Heart left ventricle (tissue), 13 donors: Measurements from ENCODE around the gene AVL9.

Experiments used
- POLR2A ChIP-seq, 2 donors: fragments of 450-650 bp; IDR thresholded peaks; one replicate each; pipeline ENCODE4 v1.6.1; 2017; ENCODE audit warnings: antibody characterized with exemption in 2 of 2, mild to moderate bottlenecking in 2 of 2, moderate library complexity in 2 of 2
- TF ChIP-seq, protein P1 (sequence below), 12 donors: fragments of 200-600 bp; sonication (generic) in 4 of 12; IDR thresholded peaks; one replicate each; pipeline versions ENCODE4 v1.5.0 to v1.8.0; 2018 to 2022; ENCODE audit warnings: antibody characterized with exemption in 12 of 12, mild to moderate bottlenecking in 5 of 12
- donor health status: ischemic (EF 13 %, LVEDD 7.1; RV severe dilation, severe dysfunction).
- donor health status: DM: no; HTN: yes; CAD: no.
- donor health status: DM: no; HTN: no; CAD: no.
- donor health status: ischemic (EF 25% LVEDD 6.9; RV normal size, moderate dysfunction).
- donor health status: ischemic (EF 25% LVEDD 5.7; RV mildly dilated, moderate dysfunction).
- donor health status: ischemic (EF 35%, LVEDD 5.7; RV mildly dilated, moderate dysfunction).
- donor health status: nonischemic (EF 11% LVEDD 7.7; RV severe dilation, severe dysfunction).
- donor health status: DM: yes; HTN: yes; CAD: no.
- donor health status: PGD.
- donor health status: ischemic (EF 29% LVEDD 5.4; RV normal size, mild dysfunction).
- donor health status: nonischemic (EF 23%, LVEDD 6.1; RV moderate dilation, normal function).

DNA sequence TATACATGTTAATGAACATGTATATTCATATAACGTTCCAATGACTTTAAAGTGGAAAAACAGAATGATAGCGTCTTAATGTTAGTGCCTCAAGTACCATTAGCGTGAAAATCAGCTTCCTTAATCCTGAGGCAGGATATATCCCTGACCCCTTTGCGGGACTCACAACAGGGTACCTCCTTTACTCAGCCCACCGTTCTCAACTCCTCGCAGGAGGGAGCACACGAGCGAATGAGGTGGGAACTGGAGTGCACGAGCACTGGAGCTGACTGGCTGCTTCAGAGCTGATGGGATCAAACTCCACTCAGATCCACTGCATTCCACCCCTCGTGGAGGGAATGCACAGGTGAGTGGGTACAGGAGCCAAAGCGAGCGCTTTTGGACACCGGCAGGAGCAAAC lies 36.1 kb downstream of the AVL9 start:
- TF ChIP-seq, protein P1, sequence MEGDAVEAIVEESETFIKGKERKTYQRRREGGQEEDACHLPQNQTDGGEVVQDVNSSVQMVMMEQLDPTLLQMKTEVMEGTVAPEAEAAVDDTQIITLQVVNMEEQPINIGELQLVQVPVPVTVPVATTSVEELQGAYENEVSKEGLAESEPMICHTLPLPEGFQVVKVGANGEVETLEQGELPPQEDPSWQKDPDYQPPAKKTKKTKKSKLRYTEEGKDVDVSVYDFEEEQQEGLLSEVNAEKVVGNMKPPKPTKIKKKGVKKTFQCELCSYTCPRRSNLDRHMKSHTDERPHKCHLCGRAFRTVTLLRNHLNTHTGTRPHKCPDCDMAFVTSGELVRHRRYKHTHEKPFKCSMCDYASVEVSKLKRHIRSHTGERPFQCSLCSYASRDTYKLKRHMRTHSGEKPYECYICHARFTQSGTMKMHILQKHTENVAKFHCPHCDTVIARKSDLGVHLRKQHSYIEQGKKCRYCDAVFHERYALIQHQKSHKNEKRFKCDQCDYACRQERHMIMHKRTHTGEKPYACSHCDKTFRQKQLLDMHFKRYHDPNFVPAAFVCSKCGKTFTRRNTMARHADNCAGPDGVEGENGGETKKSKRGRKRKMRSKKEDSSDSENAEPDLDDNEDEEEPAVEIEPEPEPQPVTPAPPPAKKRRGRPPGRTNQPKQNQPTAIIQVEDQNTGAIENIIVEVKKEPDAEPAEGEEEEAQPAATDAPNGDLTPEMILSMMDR (IDR thresholded peaks at IDR 0.05) = no peak
- TF ChIP-seq POLR2A (IDR thresholded peaks at IDR 0.05) = no peak
